NCI-H2196 (cell line): ENCODE results near the gene INPP4B.

Experiments used
- DNase-seq: peaks from one replicate; lab custom pipeline; 2025; ENCODE audit not compliant: unreplicated experiment; lab: John Stamatoyannopoulos, UW

The INPP4B gene

GRCh38 chr4:142267101-142267500 lies 579.0 kb downstream of the INPP4B start:
- DNase-seq = no peak

- DNase-seq = no peak
Measured at GRCh38 chr4:142265946-142266345, 580.2 kb downstream of the INPP4B start.

- no peak for DNase-seq
Measured at GRCh38 chr4:142265536-142265935, 580.6 kb downstream of the INPP4B start.

- DNase-seq = no peak
Measured at GRCh38 chr4:142264961-142265360, 581.1 kb downstream of the INPP4B start.

GRCh38 chr4:142262956-142263355 lies 583.1 kb downstream of the INPP4B start:
- DNase-seq = no peak

GRCh38 chr4:142248946-142249345 lies 597.2 kb downstream of the INPP4B start:
- DNase-seq = no peak

GRCh38 chr4:142243255-142243654 lies 602.8 kb downstream of the INPP4B start:
- no peak for DNase-seq

- DNase-seq = no peak
Measured at GRCh38 chr4:142242156-142242555, 603.9 kb downstream of the INPP4B start.

- DNase-seq = no peak
Measured at GRCh38 chr4:142238589-142238988, 607.5 kb downstream of the INPP4B start.

GRCh38 chr4:142236268-142236667 lies 609.8 kb downstream of the INPP4B start:
- DNase-seq = no peak

GRCh38 chr4:142231787-142232186 lies 614.3 kb downstream of the INPP4B start:
- no peak for DNase-seq

GRCh38 chr4:142230991-142231390 lies 615.1 kb downstream of the INPP4B start:
- no peak for DNase-seq

GRCh38 chr4:142226014-142226413 lies 620.1 kb downstream of the INPP4B start:
- DNase-seq = no peak

- no peak for DNase-seq
Measured at GRCh38 chr4:142222127-142222526, 624.0 kb downstream of the INPP4B start.

GRCh38 chr4:142218726-142219125 lies 627.4 kb downstream of the INPP4B start:
- no peak for DNase-seq

- no peak for DNase-seq
Measured at GRCh38 chr4:142211444-142211843, 634.7 kb downstream of the INPP4B start.

- DNase-seq = no peak
Measured at GRCh38 chr4:142203505-142203904, 642.6 kb downstream of the INPP4B start.

GRCh38 chr4:142202404-142203332 lies 643.4 kb downstream of the INPP4B start:
- no peak for DNase-seq

- no peak for DNase-seq
Measured at GRCh38 chr4:142201041-142201440, 645.1 kb downstream of the INPP4B start.

- DNase-seq = no peak
Measured at GRCh38 chr4:142194905-142195304, 651.2 kb downstream of the INPP4B start.

GRCh38 chr4:142191901-142192300 lies 654.2 kb downstream of the INPP4B start:
- no peak for DNase-seq

- DNase-seq = no peak
Measured at GRCh38 chr4:142181021-142181420, 665.1 kb downstream of the INPP4B start.

GRCh38 chr4:142169216-142169615 lies 676.9 kb downstream of the INPP4B start:
- DNase-seq = no peak
